Ureter (tissue), 1 donor: ENCODE results near the gene DYNLL1. TPM values are rescaled to one million over a fixed set of nuclear protein-coding genes. Genes with fewer than 3 reads are reported as not detected.
"Not testable (repeated sequence)": the region's sequence is repeated elsewhere in the genome, so short reads cannot be mapped to it uniquely, and the experiment has no call there.

Source experiments
- DNase-seq: peaks from one replicate; pipeline ENCODE4 v3.0.0-alpha.2; 2020; ENCODE audit warnings: low spot score
- total RNA-seq: library from RNA; stranded (reverse); gene quantifications from one replicate; pipeline ENCODE4 v1.2.4, GENCODE V29; 2023
- donor health status: DM: yes; HTN: yes; CAD: no.

Gene DYNLL1
- total RNA-seq, 1 donor from 2014 or later, result 313 TPM

- no peak for DNase-seq
Observed at GRCh38 chr12:120515496-120515895, 19.6 kb downstream of the DYNLL1 start.

- DNase-seq, result not testable (repeated sequence)
Observed at GRCh38 chr12:120519324-120519723, 23.4 kb downstream of the DYNLL1 start.

GRCh38 chr12:120522568-120522967 lies 26.7 kb downstream of the DYNLL1 start:
- DNase-seq, result no peak

- peak; percentile 91 for DNase-seq
Observed at GRCh38 chr12:120528861-120529525, 33.1 kb downstream of the DYNLL1 start, which contains the start of gene COQ5. Gene COQ5 (minus strand): TSS chr12:120529158. CDS start chr12:120529141, 17 bp downstream.

DNA sequence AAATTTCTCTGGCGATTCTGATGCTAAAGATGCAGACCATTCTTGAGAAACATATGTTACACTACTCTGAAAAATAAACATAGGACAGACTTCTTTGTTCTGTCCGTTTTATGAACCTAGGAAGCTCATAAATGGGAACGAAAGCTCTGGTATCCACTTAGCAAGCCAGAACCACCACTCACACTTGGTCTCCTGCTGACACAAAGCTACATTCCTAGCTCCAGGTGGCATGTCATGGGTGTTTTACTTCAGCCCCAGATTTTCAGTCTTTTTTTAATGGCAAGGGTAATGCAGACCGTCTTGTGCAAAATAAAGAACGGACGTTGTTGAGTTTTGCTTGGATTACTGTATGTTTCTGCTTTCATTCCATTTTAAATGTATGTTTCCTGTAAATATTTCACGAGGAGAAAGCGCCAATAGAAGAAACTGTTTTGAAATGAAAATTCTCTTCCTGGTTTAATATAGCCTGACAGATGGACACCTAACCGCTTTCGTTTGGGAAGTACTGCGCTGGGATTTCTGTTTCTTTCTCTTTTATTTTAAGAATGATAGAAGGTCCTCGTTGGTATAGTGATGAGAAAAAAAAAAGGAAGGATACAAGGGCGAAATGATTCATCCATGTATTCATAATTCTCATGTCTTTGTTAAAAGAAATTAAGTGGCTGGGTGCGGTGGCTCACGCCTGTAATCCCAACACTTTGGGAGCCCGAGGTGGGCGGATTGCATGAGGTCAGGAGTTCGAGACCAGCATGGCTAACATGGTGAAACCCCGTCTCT lies 33.9 kb downstream of the DYNLL1 start:
- DNase-seq, result no peak

GRCh38 chr12:120530418-120530761 lies 34.5 kb downstream of the DYNLL1 start:
- not testable (repeated sequence) for DNase-seq

DNA sequence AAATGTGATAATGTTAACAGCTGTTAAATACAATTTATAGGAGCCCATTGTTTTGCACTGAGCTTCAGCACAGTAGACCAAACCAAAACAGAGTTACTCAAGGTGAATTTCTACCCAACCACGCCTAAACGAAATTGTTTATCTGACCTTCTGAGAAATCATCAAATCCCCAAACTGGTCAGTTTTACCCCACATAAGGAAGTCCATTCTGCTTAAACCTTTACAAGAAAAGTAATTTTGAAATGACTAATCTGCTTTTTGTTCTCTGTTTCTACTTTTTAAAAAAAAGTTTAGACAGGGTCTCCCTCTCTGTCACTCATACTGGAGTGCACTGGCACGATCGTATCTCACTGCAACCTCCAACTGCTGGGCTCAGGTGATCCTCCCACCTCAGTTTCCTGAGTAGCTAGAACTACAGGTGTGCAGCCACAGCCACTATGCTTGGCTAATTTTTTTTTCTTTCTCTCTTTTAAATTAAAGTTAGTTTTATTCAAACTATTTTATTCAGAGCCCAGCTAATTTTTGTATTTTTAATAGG lies 36.9 kb downstream of the DYNLL1 start:
- DNase-seq, result no peak

- peak; percentile 85 for DNase-seq
Observed at GRCh38 chr12:120534203-120534702, 38.3 kb downstream of the DYNLL1 start, which contains the start of gene RNF10. Gene RNF10 (plus strand): TSS chr12:120534356. CDS start chr12:120534812, 456 bp downstream.

GRCh38 chr12:120534703-120535655 lies 39.1 kb downstream of the DYNLL1 start:
- DNase-seq, result peak; percentile 54

DNA sequence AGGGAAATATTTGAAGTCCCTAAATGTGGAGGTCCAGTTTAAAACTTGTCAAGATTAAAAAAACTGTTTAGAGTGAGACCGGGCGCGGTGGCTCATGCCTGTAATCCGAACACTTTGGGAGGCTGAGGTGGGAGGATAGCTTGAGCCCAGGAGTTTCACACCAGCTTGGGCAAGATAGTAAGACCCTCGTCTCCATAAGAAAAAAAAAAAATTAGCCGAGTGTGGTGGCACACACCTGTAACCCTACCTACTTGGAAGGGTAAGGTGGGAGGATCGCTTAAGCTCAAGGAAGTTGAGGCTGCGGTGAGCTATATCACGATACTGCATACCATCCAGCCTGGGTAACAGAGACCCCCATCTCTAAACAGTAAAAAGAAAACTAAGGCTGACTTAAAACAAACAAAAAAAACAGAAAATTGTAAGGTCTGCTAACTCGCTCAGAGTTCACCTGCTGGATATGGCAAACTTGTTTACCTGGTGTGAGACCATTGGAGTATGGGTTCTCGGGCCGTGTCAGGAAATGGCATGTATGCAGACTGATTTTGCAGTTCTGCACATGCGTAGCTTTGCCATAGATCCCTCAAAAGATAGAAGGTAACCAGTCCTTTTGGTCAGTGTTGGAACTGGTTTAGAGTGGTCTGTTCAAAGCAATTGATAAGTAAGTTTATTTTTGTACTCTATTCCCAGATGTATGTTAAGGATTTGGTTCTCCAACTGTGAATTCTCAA lies 40.3 kb downstream of the DYNLL1 start:
- no peak for DNase-seq

DNA sequence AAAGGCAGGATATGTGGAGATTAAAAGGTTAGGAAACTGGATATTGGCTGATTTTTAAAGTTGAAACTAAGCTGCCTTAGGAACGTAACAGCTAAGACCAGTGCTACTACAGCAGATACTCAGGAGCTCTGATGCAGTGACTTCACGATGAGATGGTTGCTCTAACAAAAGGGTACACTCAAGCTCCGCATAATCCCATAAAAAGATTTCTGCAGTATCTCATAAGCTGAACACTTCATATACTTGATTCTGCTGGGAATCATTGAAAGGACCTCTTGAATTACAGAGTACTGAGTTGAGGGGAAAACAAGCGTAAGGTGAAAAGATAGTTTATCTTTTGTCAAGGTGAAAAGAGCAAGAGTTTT lies 41.9 kb downstream of the DYNLL1 start:
- DNase-seq, result no peak

DNA sequence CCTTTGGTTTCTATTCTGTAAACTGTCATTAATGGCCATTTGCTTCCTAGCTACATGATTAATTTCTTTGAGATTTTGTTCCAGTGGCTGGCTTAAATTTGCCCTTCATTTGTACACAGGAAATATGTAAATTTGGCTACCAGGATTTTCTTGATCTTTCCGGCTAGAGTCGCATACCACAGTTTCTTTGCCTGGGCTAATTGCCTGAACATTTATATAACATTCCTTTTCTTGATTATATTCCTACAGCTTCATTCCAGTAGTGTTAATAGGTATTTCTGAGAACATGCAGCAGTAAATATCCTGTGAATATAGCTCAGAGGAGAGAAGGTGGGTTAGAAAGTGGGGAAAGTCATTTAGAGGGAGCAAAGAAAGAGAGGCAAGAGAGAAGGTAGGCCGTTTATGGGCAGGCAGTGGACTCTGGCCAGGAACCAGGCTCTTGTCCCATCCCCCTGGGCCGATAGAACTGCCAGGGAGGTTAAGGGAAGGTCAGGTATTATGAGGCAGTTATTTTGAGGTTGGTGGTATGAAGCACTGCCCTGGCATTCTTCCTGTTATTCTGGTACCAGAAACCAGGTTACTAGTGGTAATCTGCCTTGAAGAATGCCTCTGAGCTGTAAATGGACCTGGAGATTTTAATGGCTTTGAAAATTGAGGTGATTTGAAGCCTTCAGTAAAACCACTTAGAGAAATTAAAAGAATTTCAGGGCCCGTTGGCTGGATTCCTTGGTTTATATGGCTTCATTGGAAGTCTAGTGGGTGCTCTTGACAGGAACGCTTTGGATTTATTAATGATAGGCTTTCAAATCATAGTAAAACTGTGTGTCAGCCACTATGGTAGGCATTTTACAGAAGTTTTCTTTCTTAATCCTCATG lies 42.6 kb downstream of the DYNLL1 start:
- DNase-seq, result peak; percentile 69

- no peak for DNase-seq
Observed at GRCh38 chr12:120539303-120539702, 43.4 kb downstream of the DYNLL1 start.

DNA sequence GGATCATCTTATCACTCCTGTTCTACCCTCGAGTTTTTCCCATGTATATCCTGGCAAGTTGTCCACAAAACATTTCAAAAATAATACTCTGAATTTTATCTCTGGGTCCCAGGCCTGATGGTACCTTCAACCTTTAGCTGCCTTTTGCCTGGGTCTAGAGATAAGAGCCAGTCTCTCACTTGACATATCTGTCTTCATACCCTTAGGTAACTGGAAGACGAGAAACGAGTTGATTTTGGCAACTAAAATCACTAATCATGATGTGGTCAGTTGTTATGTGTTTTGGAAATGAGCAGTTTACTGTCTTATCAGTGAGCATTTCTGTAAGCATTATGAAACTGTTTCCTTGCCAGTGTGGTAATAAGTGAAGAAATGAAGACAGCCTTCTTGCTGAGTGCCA lies 44.5 kb downstream of the DYNLL1 start:
- no peak for DNase-seq

- no peak for DNase-seq
Observed at GRCh38 chr12:120542166-120542565, 46.3 kb downstream of the DYNLL1 start.

GRCh38 chr12:120544691-120545090 lies 48.8 kb downstream of the DYNLL1 start:
- DNase-seq, result no peak

GRCh38 chr12:120546050-120546386 lies 50.1 kb downstream of the DYNLL1 start:
- DNase-seq, result no peak
